VCaP (cell line): ENCODE results near the gene CHST5.
A peak's percentile ranks its signal among the peaks of the same experiment; 100 is the strongest.

ENCODE experiments used
- H3K27ac ChIP-seq: fragments of 450-650 bp; 2 replicates; pipeline ENCODE4 v1.5.1; 2017
- TF ChIP-seq, protein P1 (sequence below): fragments of 450-650 bp; conservative IDR thresholded peaks from 2 replicates; pipeline ENCODE4 v1.5.1; 2017; ENCODE audit warnings: mild to moderate bottlenecking, moderate library complexity

CHST5 gene

DNA sequence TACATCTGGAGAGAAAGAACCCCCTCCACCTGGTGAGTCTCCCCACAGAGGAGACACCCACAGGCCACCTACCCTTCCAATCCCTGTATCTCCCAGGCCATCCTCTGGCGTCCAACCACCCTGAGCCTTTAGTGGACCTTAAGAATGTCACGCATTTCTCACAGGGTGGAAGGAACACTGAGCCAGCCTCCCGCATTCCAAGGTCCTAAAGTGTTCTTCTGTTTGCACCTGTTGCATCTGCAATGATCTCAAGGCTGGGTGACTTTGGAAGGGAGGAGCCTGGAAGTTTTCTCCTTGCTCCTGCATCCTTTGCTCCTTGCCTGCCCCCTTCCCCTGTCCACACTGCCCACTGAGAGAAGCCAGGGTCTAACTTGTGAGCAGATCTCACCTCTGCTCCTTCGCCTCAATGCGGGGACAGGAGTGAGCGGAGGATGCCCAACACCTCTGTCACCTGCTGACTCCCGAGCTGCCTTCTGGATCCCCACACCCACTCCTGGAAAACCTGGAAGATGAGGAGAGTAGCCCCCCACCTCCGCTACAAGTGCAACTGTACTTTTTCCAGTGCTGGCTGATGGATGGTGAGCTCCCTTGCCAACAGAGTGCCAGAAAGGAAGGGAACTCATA is 3.7 kb downstream of the CHST5 start:
- no peak overlapping the region for H3K27ac ChIP-seq
- TF ChIP-seq, protein P1, sequence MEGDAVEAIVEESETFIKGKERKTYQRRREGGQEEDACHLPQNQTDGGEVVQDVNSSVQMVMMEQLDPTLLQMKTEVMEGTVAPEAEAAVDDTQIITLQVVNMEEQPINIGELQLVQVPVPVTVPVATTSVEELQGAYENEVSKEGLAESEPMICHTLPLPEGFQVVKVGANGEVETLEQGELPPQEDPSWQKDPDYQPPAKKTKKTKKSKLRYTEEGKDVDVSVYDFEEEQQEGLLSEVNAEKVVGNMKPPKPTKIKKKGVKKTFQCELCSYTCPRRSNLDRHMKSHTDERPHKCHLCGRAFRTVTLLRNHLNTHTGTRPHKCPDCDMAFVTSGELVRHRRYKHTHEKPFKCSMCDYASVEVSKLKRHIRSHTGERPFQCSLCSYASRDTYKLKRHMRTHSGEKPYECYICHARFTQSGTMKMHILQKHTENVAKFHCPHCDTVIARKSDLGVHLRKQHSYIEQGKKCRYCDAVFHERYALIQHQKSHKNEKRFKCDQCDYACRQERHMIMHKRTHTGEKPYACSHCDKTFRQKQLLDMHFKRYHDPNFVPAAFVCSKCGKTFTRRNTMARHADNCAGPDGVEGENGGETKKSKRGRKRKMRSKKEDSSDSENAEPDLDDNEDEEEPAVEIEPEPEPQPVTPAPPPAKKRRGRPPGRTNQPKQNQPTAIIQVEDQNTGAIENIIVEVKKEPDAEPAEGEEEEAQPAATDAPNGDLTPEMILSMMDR, result no peak

DNA sequence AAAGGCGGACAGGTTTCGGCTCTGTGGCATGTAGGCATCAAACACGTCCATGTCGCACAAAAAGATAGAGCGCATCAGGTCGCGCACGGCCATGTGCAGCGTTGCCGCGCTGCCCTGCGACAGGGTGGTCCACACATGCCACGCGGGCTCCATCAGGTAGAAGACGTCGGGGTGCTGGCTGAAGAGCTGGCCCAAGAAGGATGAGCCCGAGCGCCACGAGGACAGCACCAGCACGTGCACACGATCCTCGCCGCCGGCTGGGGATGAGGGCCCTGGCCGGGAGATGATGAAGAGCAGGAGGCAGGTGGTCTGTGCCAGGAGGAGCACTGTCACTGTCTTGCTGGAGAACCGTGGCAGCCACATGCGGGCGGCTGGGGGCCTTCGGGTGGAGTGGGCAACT is 5.9 kb downstream of the CHST5 start:
- H3K27ac ChIP-seq, result no peak overlapping the region
- TF ChIP-seq, protein P1, result no peak

DNA sequence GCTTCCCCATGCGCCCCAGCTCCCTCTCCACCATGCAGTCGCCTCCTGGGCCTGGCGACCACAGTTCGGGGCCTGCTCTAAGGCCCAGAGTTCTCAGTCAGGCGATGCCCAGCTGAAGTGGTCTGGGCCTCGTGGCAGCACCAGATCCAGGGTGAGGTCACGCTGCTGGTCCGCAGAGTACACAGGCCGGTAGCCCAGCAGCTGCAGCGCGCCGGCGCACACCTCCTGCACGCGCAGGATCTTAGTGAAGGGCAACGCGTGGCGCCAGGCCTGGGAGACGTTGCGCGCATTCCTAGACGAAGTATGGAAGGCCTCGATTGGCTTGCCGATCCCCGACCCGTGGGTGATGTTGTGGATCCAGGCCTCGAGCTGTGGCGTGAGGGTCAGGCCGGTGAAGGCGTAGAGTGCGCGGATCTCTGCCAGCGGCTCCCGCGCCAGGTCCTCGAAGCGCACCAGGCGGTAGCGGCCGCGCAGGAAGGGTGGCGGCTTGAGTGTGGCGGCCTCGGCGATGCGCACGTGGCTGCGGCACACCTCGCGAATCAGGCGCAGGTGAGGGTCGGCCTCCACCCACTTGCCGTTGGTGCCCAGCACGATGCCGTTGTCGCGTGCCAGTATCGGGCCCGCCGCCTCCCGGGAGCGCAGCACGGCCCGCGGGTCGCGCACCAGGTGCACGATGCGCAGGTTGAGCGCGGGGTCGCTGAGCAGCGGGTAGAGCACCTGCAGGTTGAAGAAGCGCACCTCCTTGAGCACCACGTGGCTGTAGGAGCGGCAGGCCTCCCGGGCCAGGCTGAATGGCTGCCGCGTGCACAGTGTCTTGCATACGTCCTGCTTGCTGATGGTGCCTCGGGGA is 6.6 kb downstream of the CHST5 start:
- no peak overlapping the region for H3K27ac ChIP-seq
- TF ChIP-seq, protein P1, result no peak

DNA sequence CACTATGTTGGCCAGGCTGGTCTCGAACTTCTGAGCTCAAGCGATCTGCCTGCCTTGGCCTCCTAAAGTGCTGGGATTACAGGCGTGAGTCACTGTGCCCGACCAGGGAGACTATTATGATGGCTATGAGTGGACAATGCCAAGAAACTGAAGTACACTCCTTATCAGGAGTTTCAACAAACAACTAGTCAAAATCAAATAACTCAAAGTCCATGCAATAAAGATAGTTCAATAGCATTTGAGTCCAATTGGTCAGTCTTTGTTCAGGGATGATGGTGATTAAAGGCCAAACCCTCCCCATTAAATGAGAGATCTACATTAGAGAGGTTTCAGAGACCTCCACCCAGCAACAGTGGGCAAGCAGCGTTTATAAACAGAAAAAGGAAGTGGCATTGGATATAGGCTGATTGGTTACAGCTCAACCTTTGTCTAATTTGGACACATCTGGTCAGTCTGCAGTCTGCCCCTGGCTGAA is 8.0 kb downstream of the CHST5 start:
- H3K27ac ChIP-seq, result no peak overlapping the region
- TF ChIP-seq, protein P1, result no peak

DNA sequence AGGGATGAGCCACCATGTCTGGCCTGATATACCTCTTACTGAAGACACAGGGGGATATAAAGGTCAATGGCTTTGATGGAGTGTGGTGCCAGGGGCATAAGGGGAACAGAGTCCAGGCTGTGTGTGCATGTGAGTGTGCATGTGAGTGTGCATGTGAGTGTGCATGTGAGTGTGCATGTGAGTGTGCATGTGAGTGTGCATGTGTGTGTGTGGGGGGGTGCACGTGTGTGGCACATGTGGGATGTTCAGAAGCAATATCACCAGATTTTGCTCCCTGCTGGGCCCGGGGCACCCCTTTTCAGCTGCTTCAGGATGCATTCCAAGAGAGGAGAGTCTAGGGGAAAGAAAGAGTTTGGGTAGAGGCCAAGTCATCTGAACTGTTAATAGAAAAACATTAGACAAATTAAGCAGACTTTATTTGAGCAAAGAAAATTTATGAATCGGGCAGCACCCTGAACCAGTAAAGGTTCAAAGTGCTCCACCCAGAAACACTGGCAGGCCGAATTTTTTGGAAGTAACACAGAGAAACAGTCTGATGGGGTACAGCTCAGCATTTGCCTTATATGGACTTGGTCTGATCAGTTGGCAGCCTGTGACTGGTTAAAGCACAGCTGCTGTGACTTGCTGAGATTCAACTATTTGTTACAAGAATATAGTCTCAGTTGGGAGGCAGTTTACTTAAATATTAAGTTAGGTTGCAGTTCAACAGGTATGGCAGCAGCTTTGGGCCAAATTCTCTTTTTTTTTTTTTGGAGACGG is 9.7 kb downstream of the CHST5 start:
- TF ChIP-seq, protein P1, result no peak
- H3K27ac ChIP-seq, result no peak overlapping the region

DNA sequence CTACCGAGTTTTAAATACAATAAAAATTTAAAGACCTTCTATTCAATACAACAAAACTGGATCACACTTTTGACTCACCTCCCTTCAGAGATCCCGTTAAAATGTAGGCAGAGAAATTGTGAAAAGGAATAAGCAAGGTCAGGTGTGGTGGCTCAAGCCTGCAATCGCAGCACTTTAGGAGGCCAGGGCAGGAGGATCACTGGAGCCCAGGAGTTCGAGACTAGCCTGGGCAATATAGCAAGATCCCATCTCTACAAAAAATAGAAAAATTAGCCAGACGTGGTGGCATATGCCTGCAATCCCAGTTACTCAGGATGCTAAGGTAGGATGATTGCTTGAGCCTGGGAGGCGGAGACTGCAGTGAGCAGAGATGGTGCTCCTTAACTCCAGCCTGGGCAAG is 16.7 kb downstream of the CHST5 start:
- no peak overlapping the region for H3K27ac ChIP-seq
- TF ChIP-seq, protein P1, result no peak

DNA sequence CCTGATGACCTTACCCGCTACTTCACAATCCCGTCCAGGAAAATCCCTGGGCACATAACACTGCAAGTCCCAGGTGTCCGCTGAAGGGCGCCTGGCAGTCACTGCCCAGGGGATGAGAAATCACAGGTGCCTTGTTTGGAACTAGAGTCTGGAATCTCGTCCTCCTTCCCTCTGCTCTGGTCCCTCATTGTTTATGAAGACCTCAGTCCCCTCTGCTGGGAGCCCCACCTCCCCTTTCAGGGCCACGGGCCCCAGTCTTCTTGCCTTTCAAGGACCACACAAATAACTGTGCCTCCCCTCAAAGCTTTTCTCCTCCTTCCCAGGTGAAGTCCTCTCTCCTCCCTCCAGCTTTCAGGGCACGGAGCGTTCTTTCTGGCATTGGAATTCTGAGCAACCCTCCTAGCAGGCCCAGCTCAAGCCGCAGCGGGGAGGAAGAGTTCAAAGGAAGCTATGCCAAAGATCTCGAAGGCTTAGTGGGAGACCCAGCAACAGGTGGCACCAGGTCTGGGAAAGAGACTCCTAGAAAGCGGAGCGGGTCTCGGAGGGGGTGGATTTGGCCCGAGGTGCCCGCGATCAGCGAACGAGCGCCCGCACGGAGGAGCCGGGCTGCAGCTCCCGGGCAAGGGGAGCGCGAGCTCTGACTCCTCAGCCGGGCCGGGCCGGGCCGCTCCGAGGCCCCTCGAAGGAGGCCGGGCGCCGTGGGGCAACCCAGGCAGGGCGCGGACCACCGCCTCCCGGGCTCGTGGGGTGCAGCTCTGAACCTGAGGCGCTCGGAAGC is 19.5 kb downstream of the CHST5 start:
- peak overlapping the region; percentile 81 for H3K27ac ChIP-seq
